Vagina (tissue), 2 donors: ENCODE results near the gene SPRYD3. TPM values are rescaled to one million over a fixed set of nuclear protein-coding genes. Genes with fewer than 3 reads are reported as not detected.

Source experiments
- DNase-seq, 2 donors: peaks; one replicate each; pipeline ENCODE4 v3.0.0-alpha.2; 2017; ENCODE audit errors: extremely low spot score in 2 of 2
- H3K27ac ChIP-seq: fragments of 200-600 bp; sonication (generic); one replicate; pipeline ENCODE4 v1.5.1; 2019
- H3K27me3 ChIP-seq: fragments of 200-600 bp; sonication (generic); one replicate; pipeline ENCODE4 v1.5.1; 2019
- H3K36me3 ChIP-seq, 2 donors: fragments of 200-600 bp; sonication (generic); one replicate each; pipeline ENCODE4 v1.5.1; 2017 to 2019
- H3K4me1 ChIP-seq: fragments of 200-600 bp; sonication (generic); one replicate; pipeline ENCODE4 v1.5.1; 2019
- H3K4me3 ChIP-seq, 2 donors: fragments of 200-600 bp; sonication (generic); 1 replicate in 1 of 2; 2 replicates in 1 of 2; pipeline ENCODE4 v1.5.1; 2016 to 2019
- H3K9me3 ChIP-seq: fragments of 200-600 bp; sonication (generic); one replicate; pipeline ENCODE4 v1.5.1; 2019
- POLR2A ChIP-seq, 2 donors: fragments of 450-650 bp; IDR thresholded peaks; one replicate each; pipeline ENCODE4 v1.6.1; 2017; ENCODE audit warnings: antibody characterized with exemption in 2 of 2, mild to moderate bottlenecking in 2 of 2, moderate library complexity in 2 of 2
- POLR2AphosphoS5 ChIP-seq, 2 donors: sonication (generic); formaldehyde crosslinking; IDR thresholded peaks; one replicate each; pipeline ENCODE4 v1.9.0; 2017; ENCODE audit warnings: antibody characterized with exemption in 2 of 2, mild to moderate bottlenecking in 2 of 2, low read depth in 1 of 2; ENCODE audit not compliant: insufficient read depth in 1 of 2
- intact Hi-C: fragments of 100-400 bp; cut with DNase I; formaldehyde crosslinking; loops from one replicate; pipeline ENCODE4 v1.15.1; 2023
- total RNA-seq: library from RNA; depleted of rRNA; stranded (reverse); fragments of >200 nt; gene quantifications from one replicate; pipeline ENCODE4 v1.2.3, GENCODE V29; 2016
- TF ChIP-seq, protein P1 (sequence below), 3 experiments: fragments of 450-650 bp in 2 of 3; fragments of 200-600 bp in 1 of 3; sonication (generic) in 1 of 3; IDR thresholded peaks; one replicate each; pipeline ENCODE4 v1.5.1; 2017 to 2019; ENCODE audit warnings: antibody characterized with exemption in 3 of 3, mild to moderate bottlenecking in 2 of 3, moderate library complexity in 2 of 3

The SPRYD3 gene
- total RNA-seq, 1 donor from 2014 or later = 27.0 TPM

GRCh38 chr12:53082637-53083175 lies 3.5 kb upstream of the SPRYD3 start:
- no peak for DNase-seq
- H3K9me3 ChIP-seq = no peaks in the 10 kb centered on the region
- no peaks in the 10 kb centered on the region for H3K36me3 ChIP-seq

GRCh38 chr12:53078425-53079225 lies 565 bp downstream of the SPRYD3 start:
- peak overlapping the region; percentile 67 to 87 for H3K4me3 ChIP-seq
- H3K27me3 ChIP-seq = no peaks in the 10 kb centered on the region
- intact Hi-C loops = no loop called here
- no peaks in the 10 kb centered on the region for H3K9me3 ChIP-seq
- peak in 1 of 2 donors; percentile 83 for DNase-seq
- peaks cover 0 to 30% of the 10 kb centered on the region in 2 donors for H3K36me3 ChIP-seq
- peaks cover 53% of the 10 kb centered on the region for H3K4me1 ChIP-seq
- TF ChIP-seq POLR2A (IDR thresholded peaks at IDR 0.05) = no peak
- TF ChIP-seq, protein P1, sequence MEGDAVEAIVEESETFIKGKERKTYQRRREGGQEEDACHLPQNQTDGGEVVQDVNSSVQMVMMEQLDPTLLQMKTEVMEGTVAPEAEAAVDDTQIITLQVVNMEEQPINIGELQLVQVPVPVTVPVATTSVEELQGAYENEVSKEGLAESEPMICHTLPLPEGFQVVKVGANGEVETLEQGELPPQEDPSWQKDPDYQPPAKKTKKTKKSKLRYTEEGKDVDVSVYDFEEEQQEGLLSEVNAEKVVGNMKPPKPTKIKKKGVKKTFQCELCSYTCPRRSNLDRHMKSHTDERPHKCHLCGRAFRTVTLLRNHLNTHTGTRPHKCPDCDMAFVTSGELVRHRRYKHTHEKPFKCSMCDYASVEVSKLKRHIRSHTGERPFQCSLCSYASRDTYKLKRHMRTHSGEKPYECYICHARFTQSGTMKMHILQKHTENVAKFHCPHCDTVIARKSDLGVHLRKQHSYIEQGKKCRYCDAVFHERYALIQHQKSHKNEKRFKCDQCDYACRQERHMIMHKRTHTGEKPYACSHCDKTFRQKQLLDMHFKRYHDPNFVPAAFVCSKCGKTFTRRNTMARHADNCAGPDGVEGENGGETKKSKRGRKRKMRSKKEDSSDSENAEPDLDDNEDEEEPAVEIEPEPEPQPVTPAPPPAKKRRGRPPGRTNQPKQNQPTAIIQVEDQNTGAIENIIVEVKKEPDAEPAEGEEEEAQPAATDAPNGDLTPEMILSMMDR (IDR thresholded peaks at IDR 0.05) = no peak
- no peak for TF ChIP-seq POLR2AphosphoS5 (IDR thresholded peaks at IDR 0.05; ENCODE audit: insufficient read depth in 1 of 2, low read depth in 1 of 2)
- peak overlapping the region; percentile 83 for H3K27ac ChIP-seq

More at GRCh38 chr12:53082637-53083175, 3.5 kb upstream of the SPRYD3 start:
- intact Hi-C loops = no loop called here
- peaks cover 19% of the 10 kb centered on the region for H3K4me1 ChIP-seq
- no peaks in the 10 kb centered on the region for H3K27me3 ChIP-seq
- no peak overlapping the region for H3K27ac ChIP-seq
- TF ChIP-seq POLR2A (IDR thresholded peaks at IDR 0.05) (no peak), POLR2AphosphoS5 (IDR thresholded peaks at IDR 0.05; ENCODE audit: insufficient read depth in 1 of 2, low read depth in 1 of 2) (no peak)
- TF ChIP-seq, protein P1 (IDR thresholded peaks at IDR 0.05) = no peak
- H3K4me3 ChIP-seq = no peak overlapping the region

- DNase-seq = peak in 1 of 2 donors; percentile 84
- intact Hi-C loops = no loop called here
- Histone ChIP-seq H3K36me3 (peaks cover 0 to 30% of the 10 kb centered on the region in 2 donors), H3K4me1 (peaks cover 69% of the 10 kb centered on the region), H3K27ac (peak overlapping the region; percentile 83), H3K4me3 (no peak overlapping the region), H3K9me3 (no peaks in the 10 kb centered on the region), H3K27me3 (no peaks in the 10 kb centered on the region)
- no peak for TF ChIP-seq POLR2A (IDR thresholded peaks at IDR 0.05)
- no peak for TF ChIP-seq POLR2AphosphoS5 (IDR thresholded peaks at IDR 0.05; ENCODE audit: insufficient read depth in 1 of 2, low read depth in 1 of 2)
- TF ChIP-seq, protein P1 (IDR thresholded peaks at IDR 0.05) = no peak
Measured at GRCh38 chr12:53077030-53077429, 2.2 kb downstream of the SPRYD3 start.

DNA sequence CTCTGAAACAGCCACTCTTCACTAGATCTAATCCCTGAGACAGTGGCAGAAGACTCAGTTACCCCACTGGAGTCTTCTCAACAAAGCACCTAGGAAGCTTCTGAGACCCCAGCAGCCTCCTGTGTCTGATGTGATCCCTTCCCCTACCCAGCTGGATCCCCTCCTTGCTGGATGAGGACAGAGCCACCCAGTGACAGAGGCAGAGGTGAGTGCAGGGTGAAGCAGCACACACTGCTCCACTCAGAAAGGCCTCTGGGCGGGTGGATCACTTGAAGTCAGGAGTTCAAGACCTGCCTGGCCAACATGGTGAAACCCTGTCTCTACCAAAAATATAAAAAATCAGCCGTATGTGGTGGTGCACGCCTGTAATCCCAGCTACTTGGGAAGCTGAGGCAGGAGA lies 2.7 kb downstream of the SPRYD3 start:
- intact Hi-C loops = no loop called here
- Histone ChIP-seq H3K4me1 (peaks cover 74% of the 10 kb centered on the region), H3K4me3 (no peak overlapping the region), H3K36me3 (peaks cover 0 to 30% of the 10 kb centered on the region in 2 donors), H3K27ac (peak overlapping the region; percentile 83), H3K9me3 (no peaks in the 10 kb centered on the region), H3K27me3 (no peaks in the 10 kb centered on the region)
- no peak for TF ChIP-seq POLR2AphosphoS5 (IDR thresholded peaks at IDR 0.05; ENCODE audit: insufficient read depth in 1 of 2, low read depth in 1 of 2)
- TF ChIP-seq, protein P1 (IDR thresholded peaks at IDR 0.05) = no peak
- no peak for TF ChIP-seq POLR2A (IDR thresholded peaks at IDR 0.05)
- no peak for DNase-seq

GRCh38 chr12:53074999-53075370 lies 4.2 kb downstream of the SPRYD3 start:
- H3K4me1 ChIP-seq = peaks cover 86% of the 10 kb centered on the region
- TF ChIP-seq, protein P1 (IDR thresholded peaks at IDR 0.05) = no peak
- H3K4me3 ChIP-seq = no peak overlapping the region
- no peak for DNase-seq
- intact Hi-C loops = loop anchor here (5.0 kb wide), 1 partner anchor 673 kb away; no protein-coding TSS in a partner anchor
- H3K27me3 ChIP-seq = no peaks in the 10 kb centered on the region
- no peaks in the 10 kb centered on the region for H3K9me3 ChIP-seq
- H3K36me3 ChIP-seq = peaks cover 0 to 30% of the 10 kb centered on the region in 2 donors
- peak overlapping the region; percentile 83 for H3K27ac ChIP-seq
